Measurements from ENCODE around the gene ABO. TPM values are rescaled to one million over a fixed set of nuclear protein-coding genes. Genes with fewer than 3 reads are reported as not detected.

Gene ABO
- total RNA-seq, 4 donors from 2014 or later = 0.85 to 3.2 (median 1.6) TPM

GRCh38 chr9:133258061-133259015 lies 16.7 kb downstream of the ABO start:
- TF ChIP-seq, protein P1, sequence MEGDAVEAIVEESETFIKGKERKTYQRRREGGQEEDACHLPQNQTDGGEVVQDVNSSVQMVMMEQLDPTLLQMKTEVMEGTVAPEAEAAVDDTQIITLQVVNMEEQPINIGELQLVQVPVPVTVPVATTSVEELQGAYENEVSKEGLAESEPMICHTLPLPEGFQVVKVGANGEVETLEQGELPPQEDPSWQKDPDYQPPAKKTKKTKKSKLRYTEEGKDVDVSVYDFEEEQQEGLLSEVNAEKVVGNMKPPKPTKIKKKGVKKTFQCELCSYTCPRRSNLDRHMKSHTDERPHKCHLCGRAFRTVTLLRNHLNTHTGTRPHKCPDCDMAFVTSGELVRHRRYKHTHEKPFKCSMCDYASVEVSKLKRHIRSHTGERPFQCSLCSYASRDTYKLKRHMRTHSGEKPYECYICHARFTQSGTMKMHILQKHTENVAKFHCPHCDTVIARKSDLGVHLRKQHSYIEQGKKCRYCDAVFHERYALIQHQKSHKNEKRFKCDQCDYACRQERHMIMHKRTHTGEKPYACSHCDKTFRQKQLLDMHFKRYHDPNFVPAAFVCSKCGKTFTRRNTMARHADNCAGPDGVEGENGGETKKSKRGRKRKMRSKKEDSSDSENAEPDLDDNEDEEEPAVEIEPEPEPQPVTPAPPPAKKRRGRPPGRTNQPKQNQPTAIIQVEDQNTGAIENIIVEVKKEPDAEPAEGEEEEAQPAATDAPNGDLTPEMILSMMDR (IDR thresholded peaks at IDR 0.05; ENCODE audit: low read depth) = no peak

DNA sequence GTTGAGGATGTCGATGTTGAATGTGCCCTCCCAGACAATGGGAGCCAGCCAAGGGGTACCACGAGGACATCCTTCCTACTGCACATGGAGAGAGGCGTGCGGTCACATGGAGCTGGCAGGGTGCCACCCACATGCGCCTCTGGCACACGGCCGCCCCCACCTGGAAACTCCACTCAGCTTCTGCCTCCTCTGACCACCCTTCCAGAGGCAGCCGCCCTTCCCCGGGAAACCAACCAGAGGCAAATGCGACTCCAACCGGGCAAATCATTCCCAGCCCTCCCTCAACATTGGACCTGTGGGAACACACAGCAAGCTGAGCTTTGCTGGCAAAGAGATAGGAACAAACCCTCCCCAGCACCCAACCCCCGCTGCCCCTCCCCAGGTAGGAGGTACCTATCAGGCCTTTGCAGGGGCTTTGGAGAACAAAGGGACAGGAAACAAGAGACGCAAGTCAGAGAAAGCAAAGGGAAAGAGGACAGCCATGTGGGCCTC lies 17.5 kb downstream of the ABO start:
- TF ChIP-seq, protein P1 (IDR thresholded peaks at IDR 0.05; ENCODE audit: low read depth) = no peak

DNA sequence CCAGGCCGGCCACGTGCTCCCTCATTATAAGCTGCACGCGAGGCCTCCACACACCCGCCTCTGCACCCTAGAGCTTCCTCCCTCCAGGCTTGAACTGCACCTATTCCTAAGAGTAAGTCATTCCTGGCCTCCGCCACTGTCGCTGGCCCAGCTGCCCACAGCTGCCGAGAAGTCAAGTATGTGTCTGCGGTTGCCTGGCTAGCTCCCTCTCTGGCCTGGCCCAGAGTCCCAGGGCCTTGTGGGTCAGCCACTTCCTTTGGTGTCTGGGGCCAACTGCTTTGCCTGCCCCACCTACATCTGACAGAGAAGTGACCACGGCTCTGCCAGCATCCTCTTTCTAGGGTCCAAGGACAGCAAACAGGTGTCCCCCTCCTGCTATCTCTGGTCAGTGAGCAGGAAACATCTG lies 18.3 kb downstream of the ABO start:
- TF ChIP-seq, protein P1 (IDR thresholded peaks at IDR 0.05; ENCODE audit: low read depth) = no peak

DNA sequence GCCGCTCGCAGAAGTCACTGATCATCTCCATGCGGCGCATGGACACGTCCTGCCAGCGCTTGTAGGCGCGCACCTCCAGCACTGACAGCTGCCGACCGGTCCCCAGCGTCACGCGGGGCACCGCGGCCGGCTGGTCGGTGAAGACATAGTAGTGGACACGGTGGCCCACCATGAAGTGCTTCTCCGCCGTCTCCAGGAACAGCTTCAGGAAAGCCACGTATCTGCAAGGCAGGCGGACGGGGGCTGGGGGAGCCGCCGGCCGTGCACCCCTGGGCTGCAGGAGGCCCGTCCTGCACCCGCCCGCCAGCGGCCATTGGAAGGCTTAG lies 18.9 kb downstream of the ABO start:
- TF ChIP-seq, protein P1 (IDR thresholded peaks at IDR 0.05; ENCODE audit: low read depth) = no peak

DNA sequence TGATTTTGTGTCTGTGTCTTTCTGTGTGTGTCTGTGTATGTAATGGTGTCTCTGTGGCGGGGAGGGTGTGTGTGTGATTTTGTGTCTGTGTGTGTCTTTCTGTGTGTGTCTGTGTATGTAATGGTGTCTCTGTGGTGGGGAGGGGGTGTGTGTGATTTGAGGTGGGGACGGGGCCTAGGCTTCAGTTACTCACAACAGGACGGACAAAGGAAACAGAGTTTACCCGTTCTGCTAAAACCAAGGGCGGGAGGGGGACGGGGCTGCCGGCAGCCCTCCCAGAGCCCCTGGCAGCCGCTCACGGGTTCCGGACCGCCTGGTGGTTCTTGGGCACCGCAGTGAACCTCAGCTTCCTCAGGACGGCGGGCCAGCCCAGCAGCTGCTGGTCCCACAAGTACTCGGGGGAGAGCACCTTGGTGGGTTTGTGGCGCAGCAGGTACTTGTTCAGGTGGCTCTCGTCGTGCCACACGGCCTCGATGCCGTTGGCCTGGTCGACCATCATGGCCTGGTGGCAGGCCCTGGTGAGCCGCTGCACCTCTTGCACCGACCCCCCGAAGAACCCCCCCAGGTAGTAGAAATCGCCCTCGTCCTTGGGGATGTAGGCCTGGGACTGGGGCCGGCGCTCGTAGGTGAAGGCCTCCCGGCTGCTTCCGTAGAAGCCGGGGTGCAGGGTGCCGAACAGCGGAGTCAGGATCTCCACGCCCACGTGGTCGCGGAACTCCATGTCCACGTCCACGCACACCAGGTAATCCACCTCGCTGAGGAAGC lies 19.4 kb downstream of the ABO start:
- TF ChIP-seq, protein P1 (IDR thresholded peaks at IDR 0.05; ENCODE audit: low read depth) = no peak

DNA sequence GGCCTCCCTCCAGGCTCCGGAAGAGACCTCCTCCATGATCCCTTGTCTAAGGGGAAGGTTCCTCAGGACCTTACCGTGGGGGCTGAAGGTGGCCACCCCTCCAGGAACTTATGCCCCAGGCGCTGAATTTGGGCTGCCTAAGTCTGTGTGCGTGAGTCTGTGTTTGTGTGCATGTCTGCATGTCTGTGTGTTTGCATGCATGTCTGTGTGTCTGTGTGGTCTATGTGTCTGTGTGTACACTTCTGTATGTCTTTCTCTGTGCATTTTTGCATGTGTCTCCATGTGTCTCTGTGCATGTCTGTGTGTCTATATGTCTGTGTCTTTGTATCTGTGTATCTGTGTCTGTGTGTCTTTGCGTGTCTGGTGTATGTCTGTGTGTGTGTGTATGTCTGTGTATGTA lies 20.5 kb downstream of the ABO start:
- TF ChIP-seq, protein P1 (IDR thresholded peaks at IDR 0.05; ENCODE audit: low read depth) = no peak

GRCh38 chr9:133253268-133253667 lies 21.7 kb downstream of the ABO start:
- TF ChIP-seq, protein P1 (IDR thresholded peaks at IDR 0.05; ENCODE audit: low read depth) = no peak

Data from subcutaneous adipose tissue (tissue), 4 donors.